HG02852 (cell line): ENCODE measurements around the gene TOP2A.

Source experiments
- ATAC-seq: cut with Tn5 transposase; IDR thresholded peaks from one replicate; pipeline ENCODE4 v1.9.1; 2021; ENCODE audit warnings: mild to moderate bottlenecking, moderate library complexity; ENCODE audit not compliant: unreplicated experiment

TOP2A gene

DNA sequence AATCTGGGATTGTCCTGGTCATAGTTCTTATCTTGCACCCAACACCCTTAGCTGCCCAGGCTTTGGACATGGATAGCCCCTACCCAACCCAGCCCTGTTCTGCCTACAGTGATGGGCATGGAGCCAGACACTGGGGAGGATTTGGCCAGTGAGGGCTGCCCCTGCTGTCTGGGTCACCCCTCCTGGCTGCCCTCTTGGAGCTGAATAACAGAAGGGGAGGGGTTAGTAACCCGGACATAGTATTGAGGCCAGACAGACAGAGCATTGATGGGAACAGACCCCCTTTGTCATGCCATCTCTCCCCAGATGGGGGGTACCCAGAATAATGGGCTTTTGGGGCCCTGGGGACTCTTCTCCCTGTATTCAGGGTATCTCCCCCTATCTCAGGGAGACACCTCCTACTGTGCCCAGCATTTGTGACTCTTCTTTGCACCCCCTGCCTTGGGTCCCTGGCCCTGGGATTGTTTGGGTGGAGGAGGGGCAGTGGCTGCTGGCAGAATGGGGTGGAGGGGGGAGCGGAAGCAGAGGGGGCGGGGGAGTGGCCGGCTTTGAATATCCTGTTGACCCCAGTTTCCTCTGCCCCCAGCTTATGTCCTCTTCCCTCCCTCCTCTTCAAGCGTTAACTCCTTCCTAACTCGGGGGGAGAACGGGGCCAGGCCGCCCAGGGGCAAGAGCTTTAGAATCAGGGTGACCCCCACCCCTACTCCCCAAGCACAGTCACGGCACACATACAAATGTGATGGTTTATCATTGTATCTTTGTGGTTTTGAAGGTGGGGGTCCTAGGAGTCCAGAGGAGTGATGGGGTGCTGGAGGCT lies 70.2 kb downstream of the TOP2A start:
- ATAC-seq = no peak

DNA sequence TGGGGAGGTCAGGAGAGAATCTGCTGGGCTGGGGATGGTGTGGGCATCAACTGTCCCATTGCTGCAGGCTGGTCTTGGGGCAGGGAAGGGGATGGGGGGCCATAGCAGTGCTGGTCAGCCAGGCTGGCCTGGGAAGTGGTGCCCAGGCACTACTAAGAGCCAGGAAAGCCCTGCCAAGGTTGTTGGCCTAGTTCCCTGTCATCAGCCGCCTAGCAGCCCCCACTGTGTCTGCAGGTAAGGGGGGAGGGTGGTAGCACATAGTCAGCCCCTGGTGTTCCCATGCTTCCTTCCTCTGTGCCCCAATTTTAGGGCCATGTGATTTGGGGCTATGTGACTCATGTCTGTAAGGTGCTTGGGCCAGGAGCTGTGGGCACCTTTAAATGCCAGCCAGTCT lies 70.9 kb downstream of the TOP2A start:
- no peak for ATAC-seq

GRCh38 chr17:40345994-40346764 lies 71.5 kb downstream of the TOP2A start:
- no peak for ATAC-seq

DNA sequence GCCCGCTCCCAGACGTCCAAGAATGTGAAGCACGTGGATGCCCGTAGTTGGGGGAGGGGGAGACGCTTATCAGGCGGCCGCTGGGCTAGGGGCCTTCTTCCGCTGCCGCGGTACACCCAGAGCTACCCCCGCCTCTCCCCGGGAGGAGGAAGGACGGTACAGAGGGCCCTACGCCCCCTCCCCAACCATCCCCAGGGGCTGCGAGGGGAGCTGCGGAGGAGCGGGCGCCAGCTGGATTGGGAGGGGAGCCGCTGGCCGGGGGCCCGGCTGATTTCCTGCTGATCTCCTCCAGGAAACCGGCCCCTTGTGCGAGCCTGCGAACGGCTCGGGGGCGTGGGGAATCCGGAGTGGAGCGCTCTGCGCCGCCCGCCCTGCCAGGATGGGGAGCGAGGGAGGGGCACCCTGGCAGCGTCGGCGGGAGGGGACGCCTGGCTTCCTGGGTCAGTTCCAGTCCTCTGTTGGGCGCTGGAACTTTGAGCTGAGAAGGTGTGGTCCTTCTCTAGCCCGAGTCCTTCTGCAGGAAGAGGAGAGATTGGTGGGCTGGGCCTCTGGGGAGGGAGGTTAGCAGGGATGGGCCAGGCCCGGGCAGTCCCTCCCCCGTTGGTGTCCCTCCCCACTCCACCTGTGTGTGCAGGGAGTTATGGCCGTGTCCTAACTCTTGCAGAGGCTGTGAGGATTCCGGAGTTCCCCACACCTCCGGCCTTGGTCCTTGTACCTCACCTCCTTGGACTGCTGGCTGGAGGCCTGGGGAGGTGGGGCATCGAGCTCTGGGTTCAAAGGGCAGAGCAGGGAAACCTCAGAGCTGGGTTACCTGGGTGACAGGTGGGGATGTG lies 72.3 kb downstream of the TOP2A start:
- ATAC-seq = no peak

DNA sequence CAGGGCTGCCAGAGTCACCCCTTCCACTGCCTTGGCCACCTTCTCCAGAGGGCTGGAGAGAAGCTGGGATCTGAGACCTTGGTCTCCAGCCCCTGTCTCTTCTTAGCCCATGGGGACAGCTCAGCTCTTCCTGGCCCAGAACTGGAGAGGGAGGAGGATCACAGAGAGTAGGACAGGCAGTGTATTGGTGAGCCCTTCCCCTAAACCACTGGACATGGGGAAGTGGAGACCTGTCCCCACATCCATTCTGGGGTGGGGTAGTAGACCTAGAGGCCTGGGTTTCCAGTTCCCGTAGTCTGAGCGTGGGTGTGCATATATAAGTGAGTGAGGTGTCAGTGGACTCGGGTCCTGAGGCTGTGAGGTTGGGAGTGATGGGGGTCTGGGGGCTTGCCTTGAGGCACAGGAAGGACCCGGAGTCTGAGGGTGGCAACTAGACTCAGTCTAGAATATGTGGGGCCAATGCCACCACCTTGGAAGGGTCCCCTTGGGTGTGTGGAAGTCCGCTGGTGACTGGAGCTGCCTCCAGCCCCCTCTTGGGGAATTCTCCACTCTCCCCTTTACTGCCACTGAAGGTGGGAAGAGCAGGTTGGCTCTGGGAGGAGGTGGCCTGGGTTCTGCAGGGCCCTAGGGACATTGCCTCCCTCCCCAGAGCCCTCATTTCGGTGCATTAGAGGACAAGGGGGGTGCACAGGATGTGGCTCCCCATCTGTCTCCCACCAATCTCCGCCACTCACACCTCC lies 73.1 kb downstream of the TOP2A start:
- no peak for ATAC-seq

GRCh38 chr17:40343219-40344119 lies 74.2 kb downstream of the TOP2A start:
- no peak for ATAC-seq

- ATAC-seq = no peak
These were observed 75.0 kb downstream of the TOP2A start for GRCh38 chr17:40342504-40343218.

- ATAC-seq = no peak
These were observed 75.7 kb downstream of the TOP2A start for GRCh38 chr17:40341808-40342503.

GRCh38 chr17:40340880-40341807 lies 76.6 kb downstream of the TOP2A start:
- peak; percentile 74 for ATAC-seq

DNA sequence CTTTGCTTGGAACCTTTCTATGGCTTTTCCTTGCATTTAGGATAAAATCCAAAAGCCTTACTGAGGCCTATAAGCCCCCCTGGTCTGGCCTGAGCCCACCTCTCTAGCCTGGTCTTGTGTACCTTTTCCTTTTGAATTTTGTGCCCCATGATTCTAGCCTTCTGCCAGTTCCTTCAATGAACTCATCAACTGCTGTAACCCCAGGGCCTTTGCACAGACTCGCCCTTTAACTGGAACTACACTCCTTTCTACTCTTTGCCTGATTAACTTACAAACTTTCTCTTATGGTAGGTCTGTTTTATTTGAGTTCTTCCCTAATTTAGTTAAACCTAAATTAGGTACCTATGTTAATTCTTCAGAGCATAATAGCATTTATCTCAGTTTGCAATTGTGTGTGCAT lies 77.4 kb downstream of the TOP2A start:
- no peak for ATAC-seq

DNA sequence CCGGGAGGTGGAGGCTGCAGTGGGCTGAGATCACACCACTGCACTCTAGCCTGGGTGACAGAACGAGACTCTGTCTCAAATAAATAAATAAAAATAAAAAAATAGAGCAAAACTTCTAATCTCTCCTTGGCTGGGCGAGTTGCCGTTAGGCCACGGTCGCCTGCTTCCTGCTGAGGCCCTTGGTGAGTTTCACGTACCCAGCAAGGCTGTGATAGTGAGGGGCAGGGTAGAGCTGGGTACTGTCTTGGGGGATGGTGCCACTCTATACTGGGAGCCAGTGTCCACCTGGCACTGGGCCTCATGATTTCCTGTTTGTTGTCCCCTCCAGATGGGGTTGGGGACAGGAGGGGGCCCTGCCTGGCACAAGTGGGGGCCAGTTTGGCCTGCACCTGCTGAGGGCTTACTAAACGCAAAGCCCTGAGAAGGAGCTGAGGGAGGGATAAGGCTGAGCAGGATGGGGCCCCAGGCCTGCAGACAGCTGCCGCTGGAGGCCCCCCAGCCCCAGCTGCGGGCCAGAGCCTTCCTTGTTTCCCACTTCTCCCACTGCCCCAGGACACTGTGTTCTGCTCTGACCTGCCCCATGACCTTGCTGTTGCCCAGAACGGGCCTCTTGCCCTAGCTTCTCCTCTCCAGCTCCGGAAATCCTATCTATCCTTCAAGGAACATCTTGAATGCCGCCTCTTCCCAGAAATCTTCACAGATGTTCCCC lies 78.6 kb downstream of the TOP2A start:
- no peak for ATAC-seq
